ENCODE results near the gene KIAA0232. TPM values are rescaled to one million over a fixed set of nuclear protein-coding genes. Genes with fewer than 3 reads are reported as not detected.

The KIAA0232 gene
- polyA plus RNA-seq, 1 donor from 2014 or later, result 9.3 TPM

- Mint-ChIP-seq H3K27ac (no peak overlapping the region), H3K36me3 (no peaks in the 10 kb centered on the region), H3K27me3 (peaks cover 8% of the 10 kb centered on the region), H3K9me3 (no peaks in the 10 kb centered on the region), H3K4me1 (peaks cover 0 to 4% (median 2%) of the 10 kb centered on the region in 3 donors), H3K4me3 (no peak overlapping the region)
Measured at GRCh38 chr4:6765703-6766102, 16.8 kb upstream of the KIAA0232 start.

- Mint-ChIP-seq H3K4me1 (peaks cover 0 to 4% (median 2%) of the 10 kb centered on the region in 3 donors), H3K27ac (no peak overlapping the region), H3K9me3 (no peaks in the 10 kb centered on the region), H3K27me3 (peaks cover 12% of the 10 kb centered on the region), H3K4me3 (no peak overlapping the region), H3K36me3 (no peaks in the 10 kb centered on the region)
Measured at GRCh38 chr4:6767386-6767747, 15.2 kb upstream of the KIAA0232 start.

- Mint-ChIP-seq H3K4me3 (no peak overlapping the region), H3K9me3 (no peaks in the 10 kb centered on the region), H3K4me1 (peaks cover 0 to 4% (median 2%) of the 10 kb centered on the region in 3 donors), H3K27me3 (peaks cover 16% of the 10 kb centered on the region), H3K27ac (no peak overlapping the region), H3K36me3 (no peaks in the 10 kb centered on the region)
Measured at GRCh38 chr4:6767748-6768538, 14.6 kb upstream of the KIAA0232 start.

- no peak overlapping the region for H3K4me3 Mint-ChIP-seq
- H3K36me3 Mint-ChIP-seq, result no peaks in the 10 kb centered on the region
- no peak overlapping the region for H3K27ac Mint-ChIP-seq
- peaks cover 16% of the 10 kb centered on the region for H3K27me3 Mint-ChIP-seq
- H3K4me1 Mint-ChIP-seq, result peaks cover 0 to 4% (median 2%) of the 10 kb centered on the region in 3 donors
- H3K9me3 Mint-ChIP-seq, result no peaks in the 10 kb centered on the region
Measured at GRCh38 chr4:6768539-6768905, 14.0 kb upstream of the KIAA0232 start.

GRCh38 chr4:6769233-6769988 lies 13.1 kb upstream of the KIAA0232 start:
- H3K36me3 Mint-ChIP-seq, result no peaks in the 10 kb centered on the region
- H3K4me1 Mint-ChIP-seq, result peaks cover 0 to 4% (median 2%) of the 10 kb centered on the region in 3 donors
- peaks cover 16% of the 10 kb centered on the region for H3K27me3 Mint-ChIP-seq
- no peak overlapping the region for H3K27ac Mint-ChIP-seq
- no peak overlapping the region for H3K4me3 Mint-ChIP-seq
- no peaks in the 10 kb centered on the region for H3K9me3 Mint-ChIP-seq

- Mint-ChIP-seq H3K9me3 (no peaks in the 10 kb centered on the region), H3K27ac (no peak overlapping the region), H3K27me3 (peaks cover 16% of the 10 kb centered on the region), H3K36me3 (no peaks in the 10 kb centered on the region), H3K4me1 (peaks cover 0 to 4% (median 2%) of the 10 kb centered on the region in 3 donors), H3K4me3 (no peak overlapping the region)
Measured at GRCh38 chr4:6769989-6770420, 12.5 kb upstream of the KIAA0232 start.

GRCh38 chr4:6770581-6771228 lies 11.8 kb upstream of the KIAA0232 start:
- Mint-ChIP-seq H3K9me3 (no peaks in the 10 kb centered on the region), H3K36me3 (no peaks in the 10 kb centered on the region), H3K27ac (no peak overlapping the region), H3K4me1 (peaks cover 0 to 4% (median 2%) of the 10 kb centered on the region in 3 donors), H3K27me3 (peaks cover 18% of the 10 kb centered on the region), H3K4me3 (no peak overlapping the region)

- H3K9me3 Mint-ChIP-seq, result no peaks in the 10 kb centered on the region
- peak overlapping the region in 1 of 3 donors; percentile 21 for H3K27ac Mint-ChIP-seq
Measured at GRCh38 chr4:6771229-6771671, 11.3 kb upstream of the KIAA0232 start.

GRCh38 chr4:6772223-6772928 lies 10.2 kb upstream of the KIAA0232 start:
- H3K9me3 Mint-ChIP-seq, result no peaks in the 10 kb centered on the region
- H3K4me1 Mint-ChIP-seq, result peaks cover 0 to 4% (median 1%) of the 10 kb centered on the region in 3 donors
- no peak overlapping the region for H3K27ac Mint-ChIP-seq
- no peak overlapping the region for H3K4me3 Mint-ChIP-seq
- H3K36me3 Mint-ChIP-seq, result no peaks in the 10 kb centered on the region
- peaks cover 16% of the 10 kb centered on the region for H3K27me3 Mint-ChIP-seq

More at GRCh38 chr4:6771229-6771671, 11.3 kb upstream of the KIAA0232 start:
- Mint-ChIP-seq H3K4me3 (no peak overlapping the region), H3K4me1 (peaks cover 0 to 4% (median 1%) of the 10 kb centered on the region in 3 donors), H3K27me3 (peaks cover 15% of the 10 kb centered on the region), H3K36me3 (no peaks in the 10 kb centered on the region)

GRCh38 chr4:6773106-6773505 lies 9.4 kb upstream of the KIAA0232 start:
- no peaks in the 10 kb centered on the region for H3K9me3 Mint-ChIP-seq
- peak overlapping the region in 1 of 4 donors; percentile 55 for H3K4me3 Mint-ChIP-seq
- H3K36me3 Mint-ChIP-seq, result no peaks in the 10 kb centered on the region
- H3K27me3 Mint-ChIP-seq, result peaks cover 16% of the 10 kb centered on the region
- peaks cover 0 to 10% (median 5%) of the 10 kb centered on the region in 3 donors for H3K4me1 Mint-ChIP-seq
- no peak overlapping the region for H3K27ac Mint-ChIP-seq

GRCh38 chr4:6773616-6774540 lies 8.6 kb upstream of the KIAA0232 start:
- peak overlapping the region in 1 of 4 donors; percentile 55 for H3K4me3 Mint-ChIP-seq

GRCh38 chr4:6775746-6776145 lies 6.8 kb upstream of the KIAA0232 start:
- no peaks in the 10 kb centered on the region for H3K9me3 Mint-ChIP-seq
- H3K36me3 Mint-ChIP-seq, result no peaks in the 10 kb centered on the region
- H3K27me3 Mint-ChIP-seq, result peaks cover 16% of the 10 kb centered on the region
- peaks cover 6 to 7% (median 7%) of the 10 kb centered on the region in 3 donors for H3K4me1 Mint-ChIP-seq
- no peak overlapping the region for H3K4me3 Mint-ChIP-seq
- no peak overlapping the region for H3K27ac Mint-ChIP-seq

More at GRCh38 chr4:6773616-6774540, 8.6 kb upstream of the KIAA0232 start:
- peaks cover 0 to 10% (median 7%) of the 10 kb centered on the region in 3 donors for H3K4me1 Mint-ChIP-seq
- H3K36me3 Mint-ChIP-seq, result no peaks in the 10 kb centered on the region
- no peak overlapping the region for H3K27ac Mint-ChIP-seq
- H3K27me3 Mint-ChIP-seq, result peaks cover 16% of the 10 kb centered on the region
- H3K9me3 Mint-ChIP-seq, result no peaks in the 10 kb centered on the region

- Mint-ChIP-seq H3K27me3 (peaks cover 11% of the 10 kb centered on the region), H3K4me1 (peaks cover 12 to 13% (median 13%) of the 10 kb centered on the region in 3 donors), H3K9me3 (no peaks in the 10 kb centered on the region), H3K4me3 (peak overlapping the region; percentile 39 to 83 (median 48)), H3K27ac (peak overlapping the region in 1 of 3 donors; percentile 37), H3K36me3 (no peaks in the 10 kb centered on the region)
Measured at GRCh38 chr4:6776920-6777635, 5.4 kb upstream of the KIAA0232 start.

Measured in IgD-negative memory B cell (primary cell).